ENCODE results near the gene HOXD8.
A peak's percentile ranks its signal among the peaks of the same experiment; 100 is the strongest.

HOXD8 gene

GRCh38 chr2:176128982-176129796 lies at the start of gene HOXD8:
TSS of gene HOXD8 (plus strand) at chr2:176129705. CDS start at chr2:176130367, 662 bp downstream.
- DNase-seq (ENCODE audit: low read depth in 2 of 2): no peak

- DNase-seq (ENCODE audit: low read depth in 2 of 2): peak in 1 of 2 donors; percentile 14
These were observed 49.5 kb upstream of the HOXD8 start for GRCh38 chr2:176079831-176080539.

GRCh38 chr2:176080540-176081375 lies 48.7 kb upstream of the HOXD8 start:
- DNase-seq (ENCODE audit: low read depth in 2 of 2): no peak

- DNase-seq (ENCODE audit: low read depth in 2 of 2): no peak
These were observed 48.1 kb upstream of the HOXD8 start for GRCh38 chr2:176081376-176081836.

- DNase-seq (ENCODE audit: low read depth in 2 of 2): no peak
These were observed 47.5 kb upstream of the HOXD8 start for GRCh38 chr2:176081837-176082524.

GRCh38 chr2:176082525-176082823 lies 47.0 kb upstream of the HOXD8 start:
- no peak for DNase-seq (ENCODE audit: low read depth in 2 of 2)

- no peak for DNase-seq (ENCODE audit: low read depth in 2 of 2)
These were observed 46.4 kb upstream of the HOXD8 start for GRCh38 chr2:176082824-176083751.

GRCh38 chr2:176083796-176084261 lies 45.7 kb upstream of the HOXD8 start, which contains the start of gene EVX2:
TSS of gene EVX2 (minus strand) at chr2:176083962. CDS start at chr2:176083776, 186 bp downstream.
- DNase-seq (ENCODE audit: low read depth in 2 of 2): no peak

- DNase-seq (ENCODE audit: low read depth in 2 of 2): no peak
These were observed 44.8 kb upstream of the HOXD8 start for GRCh38 chr2:176084611-176085119.

- DNase-seq (ENCODE audit: low read depth in 2 of 2): no peak
These were observed 44.3 kb upstream of the HOXD8 start for GRCh38 chr2:176085120-176085788.

GRCh38 chr2:176085861-176086771 lies 43.4 kb upstream of the HOXD8 start:
- DNase-seq (ENCODE audit: low read depth in 2 of 2): no peak

- no peak for DNase-seq (ENCODE audit: low read depth in 2 of 2)
These were observed 42.0 kb upstream of the HOXD8 start for GRCh38 chr2:176087330-176088047.

- DNase-seq (ENCODE audit: low read depth in 2 of 2): no peak
These were observed 41.2 kb upstream of the HOXD8 start for GRCh38 chr2:176088048-176088936.

- no peak for DNase-seq (ENCODE audit: low read depth in 2 of 2)
These were observed 40.3 kb upstream of the HOXD8 start for GRCh38 chr2:176088937-176089842.

- DNase-seq (ENCODE audit: low read depth in 2 of 2): no peak
These were observed 39.6 kb upstream of the HOXD8 start for GRCh38 chr2:176089843-176090395.

All from stimulated activated CD4-positive, alpha-beta T cell treated with anti-CD3 and anti-CD28 coated beads, Interleukin-15, amount 100 ng/mL, for 48 hours (primary cell).